GM13977 (cell line): ENCODE results near the gene ESF1.
"Not testable (repeated sequence)": the region's sequence is repeated elsewhere in the genome, so short reads cannot be mapped to it uniquely, and the experiment has no call there.

Experiments used
- DNase-seq: peaks from one replicate; pipeline ENCODE4 v3.0.0; 2012; ENCODE audit warnings: low spot score
- CTCF ChIP-seq: IDR thresholded peaks from 2 replicates; pipeline ENCODE4 v1.5.1; 2012; ENCODE audit warnings: mild to moderate bottlenecking, control low read depth; ENCODE audit not compliant: insufficient read depth; ENCODE audit errors: extremely low read depth, missing control alignments
- in situ Hi-C: fragments of 300-500 bp; cut with MboI; formaldehyde crosslinking; loops from one replicate; pipeline ENCODE4 v1.12.0; 2022; ENCODE audit warnings: low sequenced_read_pairs, low pct_unique_long_range_greater_than_20kb, mixed read lengths, inconsistent platforms; ENCODE audit not compliant: unreplicated experiment

The ESF1 gene

GRCh38 chr20:13765868-13766416 lies 18.8 kb downstream of the ESF1 start:
- no peak for TF ChIP-seq CTCF
- in situ Hi-C loops: loop anchor here (25.0 kb wide), 2 partner anchors 304 to 654 kb away; no protein-coding TSS in a partner anchor
- DNase-seq: no peak

GRCh38 chr20:13765299-13765698 lies 19.4 kb downstream of the ESF1 start:
- no peak for TF ChIP-seq CTCF
- no peak for DNase-seq

DNA sequence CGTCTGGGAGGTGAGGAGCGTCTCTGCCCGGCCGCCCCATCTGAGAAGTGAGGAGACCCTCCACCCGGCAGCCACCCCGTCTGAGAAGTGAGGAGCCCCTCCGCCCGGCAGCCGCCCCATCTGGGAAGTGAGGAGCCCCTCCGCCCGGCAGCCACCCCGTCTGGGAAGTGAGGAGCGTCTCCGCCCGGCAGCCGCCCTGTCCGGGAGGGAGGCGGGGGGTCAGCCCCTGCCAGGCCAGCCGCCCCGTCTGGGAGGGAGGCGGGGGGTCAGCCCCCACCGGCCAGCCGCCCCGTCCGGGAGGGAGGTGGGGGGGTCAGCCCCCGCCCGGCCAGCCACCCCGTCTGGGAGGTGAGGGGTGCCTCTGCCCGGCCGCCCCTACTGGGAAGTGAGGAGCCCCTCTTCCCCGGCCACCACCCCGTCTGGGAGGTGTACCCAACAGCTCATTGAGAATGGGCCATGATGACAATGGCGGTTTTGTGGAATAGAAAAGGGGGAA lies 24.2 kb downstream of the ESF1 start:
- in situ Hi-C loops: loop anchor here (25.0 kb wide), 2 partner anchors 298 to 648 kb away; no protein-coding TSS in a partner anchor

More at GRCh38 chr20:13765299-13765698, 19.4 kb downstream of the ESF1 start:
- in situ Hi-C loops: loop anchor here (25.0 kb wide), 2 partner anchors 303 to 653 kb away; no protein-coding TSS in a partner anchor

GRCh38 chr20:13758884-13759283 lies 25.8 kb downstream of the ESF1 start:
- TF ChIP-seq CTCF: no peak
- no peak for DNase-seq
- in situ Hi-C loops: loop anchor here (25.0 kb wide), 2 partner anchors 297 to 647 kb away; no protein-coding TSS in a partner anchor

More for the DNA sequence above, 24.2 kb downstream of the ESF1 start:
- not testable (repeated sequence) for DNase-seq

DNA sequence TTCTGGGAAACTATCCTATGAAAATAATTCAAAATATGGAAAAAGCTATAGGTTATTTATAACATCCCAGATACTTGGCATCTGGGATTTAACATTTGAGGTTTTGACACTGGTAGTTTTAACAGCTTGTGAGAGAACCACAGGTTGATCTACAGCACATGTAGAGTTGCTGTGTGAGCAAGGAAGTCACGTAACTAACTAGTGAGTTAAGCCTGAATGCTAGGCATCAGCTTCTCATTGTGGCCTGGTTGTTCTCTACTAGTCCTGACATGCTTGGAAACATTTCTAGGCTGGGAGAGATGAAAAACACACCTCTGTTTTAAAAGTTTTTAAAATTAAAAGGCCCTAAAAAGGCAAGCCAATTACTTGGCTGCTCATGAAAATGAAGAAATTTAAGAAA lies 28.2 kb downstream of the ESF1 start:
- in situ Hi-C loops: loop anchor here (25.0 kb wide), 2 partner anchors 294 to 644 kb away; no protein-coding TSS in a partner anchor
- no peak for TF ChIP-seq CTCF
- DNase-seq: no peak

- TF ChIP-seq CTCF: no peak
- DNase-seq: no peak
- in situ Hi-C loops: loop anchor here (25.0 kb wide), 2 partner anchors 294 to 644 kb away; no protein-coding TSS in a partner anchor
Measured at GRCh38 chr20:13755809-13756208, 28.9 kb downstream of the ESF1 start.

GRCh38 chr20:13753436-13754036 lies 31.2 kb downstream of the ESF1 start:
- no peak for DNase-seq
- in situ Hi-C loops: loop anchor here (25.0 kb wide), 2 partner anchors 291 to 641 kb away; no protein-coding TSS in a partner anchor
- no peak for TF ChIP-seq CTCF
